GM12891 (cell line): Measurements from ENCODE around the gene SDK1.

Experiments used
- DNase-seq: peaks from one replicate; pipeline ENCODE4 v3.0.0; 2011; ENCODE audit warnings: low spot score; ENCODE audit not compliant: insufficient read length
- FAIRE-seq: peaks from 2 replicates; lab custom pipeline; 2011; peaks lifted over from hg19 to GRCh38; lab: Jason Lieb, UNC
- PAX5 ChIP-seq: IDR thresholded peaks from 2 replicates; pipeline ENCODE4 v1.6.1; 2011; ENCODE audit warnings: low read length, moderate library complexity, mild to moderate bottlenecking; ENCODE audit not compliant: insufficient read depth, severe bottlenecking
- POLR2A ChIP-seq: IDR thresholded peaks from 2 replicates; pipeline ENCODE4 v1.6.1; 2011; ENCODE audit warnings: low read depth, low read length, control low read depth
- POLR2AphosphoS5 ChIP-seq: IDR thresholded peaks from 2 replicates; pipeline ENCODE4 v1.6.1; 2011; ENCODE audit warnings: low read depth, low read length, control low read depth
- POU2F2 ChIP-seq: IDR thresholded peaks from 2 replicates; pipeline ENCODE4 v1.6.1; 2011; ENCODE audit warnings: low read depth, mild to moderate bottlenecking, control low read depth, low read length, moderate library complexity
- SPI1 ChIP-seq: IDR thresholded peaks from 2 replicates; pipeline ENCODE4 v1.6.1; 2011; ENCODE audit warnings: low read depth, low read length, control low read depth
- TAF1 ChIP-seq: IDR thresholded peaks from 2 replicates; pipeline ENCODE4 v1.6.1; 2011; ENCODE audit warnings: low read depth, low read length, control low read depth

Gene SDK1

GRCh38 chr7:3847336-3847735 lies 546.3 kb downstream of the SDK1 start:
- no peak for DNase-seq

GRCh38 chr7:3859431-3859830 lies 558.4 kb downstream of the SDK1 start:
- FAIRE-seq (no peak), DNase-seq (no peak)
- TF ChIP-seq PAX5 (no peak), SPI1 (no peak), TAF1 (no peak), POLR2AphosphoS5 (no peak), POU2F2 (no peak), POLR2A (no peak)

More at GRCh38 chr7:3847336-3847735, 546.3 kb downstream of the SDK1 start:
- FAIRE-seq, result no peak
- TF ChIP-seq POLR2AphosphoS5 (no peak), POLR2A (no peak), SPI1 (no peak), POU2F2 (no peak), TAF1 (no peak), PAX5 (no peak)

- TF ChIP-seq POU2F2 (no peak), POLR2A (no peak)
- FAIRE-seq, result no peak
- DNase-seq, result no peak
Measured at GRCh38 chr7:3860932-3861331, 559.9 kb downstream of the SDK1 start.

- FAIRE-seq (no peak), DNase-seq (no peak)
- TF ChIP-seq POLR2A (no peak), PAX5 (no peak), SPI1 (no peak), TAF1 (no peak), POLR2AphosphoS5 (no peak), POU2F2 (no peak)
Measured at GRCh38 chr7:3861386-3861785, 560.3 kb downstream of the SDK1 start.

- no peak for DNase-seq
- no peak for FAIRE-seq
- TF ChIP-seq POLR2AphosphoS5 (no peak), POU2F2 (no peak)
Measured at GRCh38 chr7:3861941-3862340, 560.9 kb downstream of the SDK1 start.

- DNase-seq (no peak), FAIRE-seq (no peak)
- no peak for TF ChIP-seq POU2F2
- TF ChIP-seq POLR2A, result no peak
- no peak for TF ChIP-seq PAX5
- no peak for TF ChIP-seq TAF1
Measured at GRCh38 chr7:3862774-3863173, 561.7 kb downstream of the SDK1 start.

- FAIRE-seq, result no peak
- DNase-seq, result no peak
- TF ChIP-seq TAF1, result no peak
- no peak for TF ChIP-seq SPI1
- TF ChIP-seq POLR2A, result no peak
- TF ChIP-seq POLR2AphosphoS5, result no peak
- TF ChIP-seq PAX5, result no peak
- no peak for TF ChIP-seq POU2F2
Measured at GRCh38 chr7:3866277-3866676, 565.2 kb downstream of the SDK1 start.

GRCh38 chr7:3867863-3868262 lies 566.8 kb downstream of the SDK1 start:
- DNase-seq (no peak), FAIRE-seq (no peak)
- TF ChIP-seq TAF1, result no peak
- no peak for TF ChIP-seq PAX5
- no peak for TF ChIP-seq SPI1
- TF ChIP-seq POLR2AphosphoS5, result no peak
- TF ChIP-seq POLR2A, result no peak
- TF ChIP-seq POU2F2, result no peak

GRCh38 chr7:3879355-3880075 lies 578.5 kb downstream of the SDK1 start:
- no peak for TF ChIP-seq POLR2AphosphoS5
- no peak for FAIRE-seq
- no peak for DNase-seq

GRCh38 chr7:3880228-3880987 lies 579.4 kb downstream of the SDK1 start:
- FAIRE-seq, result no peak
- no peak for DNase-seq
- no peak for TF ChIP-seq TAF1
- TF ChIP-seq POU2F2, result no peak
- TF ChIP-seq POLR2AphosphoS5, result no peak
- no peak for TF ChIP-seq SPI1
- TF ChIP-seq PAX5, result no peak
- no peak for TF ChIP-seq POLR2A
